HEK293 (cell line): ENCODE results near the gene PLCL1.
A peak's percentile ranks its signal among the peaks of the same experiment; 100 is the strongest.

ENCODE experiments used
- CTCF ChIA-PET: fragments of 350-600 bp; formaldehyde crosslinking; extraction: SDS; loops from one replicate; lab custom pipeline; 2021; ENCODE audit warnings: antibody characterized with exemption; lab: Yijun Ruan, JAX
- POLR2A ChIA-PET: fragments of 300-600 bp; formaldehyde crosslinking; extraction: SDS; loops from one replicate; lab custom pipeline; 2020; ENCODE audit warnings: antibody characterized with exemption, inconsistent platforms; lab: Yijun Ruan, JAX
- H3K27ac ChIP-seq: fragments of 200-500 bp; sonication (Bioruptor generic); 2 replicates; pipeline ENCODE4 v1.5.1; 2014; ENCODE audit warnings: low read depth, low read length, control low read depth, inconsistent platforms; ENCODE audit errors: extremely low read depth
- H3K36me3 ChIP-seq, 2 experiments: fragments of 200-500 bp in 1 of 2; sonication (Bioruptor generic) in 1 of 2; 1 replicate in 1 of 2; 2 replicates in 1 of 2; pipeline ENCODE4 v1.5.1; 2014 to 2017; ENCODE audit warnings: inconsistent platforms in 2 of 2, low read length in 2 of 2; ENCODE audit not compliant: control insufficient read depth in 2 of 2, insufficient read depth in 1 of 2
- H3K4me1 ChIP-seq: fragments of 200-500 bp; sonication (Bioruptor generic); 2 replicates; pipeline ENCODE4 v1.5.1; 2014; ENCODE audit warnings: mild to moderate bottlenecking, low read length, inconsistent platforms; ENCODE audit not compliant: control insufficient read depth, insufficient read depth
- H3K4me3 ChIP-seq: 2 replicates; pipeline ENCODE4 v1.5.1; 2011; ENCODE audit warnings: low read depth, mild to moderate bottlenecking, control low read depth, low read length, moderate library complexity
- H3K9me3 ChIP-seq: fragments of 200-500 bp; sonication (Bioruptor generic); 2 replicates; pipeline ENCODE4 v1.5.1; 2014; ENCODE audit warnings: low read depth, low read length, inconsistent platforms; ENCODE audit not compliant: control insufficient read depth, insufficient read depth
- BCL11B ChIP-seq: fragments of 450-650 bp; formaldehyde crosslinking; IDR thresholded peaks from 2 replicates; pipeline ENCODE4 v1.5.1; 2016; ENCODE audit warnings: low read depth, missing biosample characterization, missing genetic modification characterization
- GLI4 ChIP-seq: fragments of 450-650 bp; formaldehyde crosslinking; IDR thresholded peaks from 2 replicates; pipeline ENCODE4 v1.5.1; 2016; ENCODE audit warnings: missing biosample characterization, missing genetic modification characterization
- PRDM1 ChIP-seq: fragments of 450-650 bp; formaldehyde crosslinking; IDR thresholded peaks from 2 replicates; pipeline ENCODE4; 2016; ENCODE audit warnings: missing biosample characterization, missing genetic modification characterization
- SALL2 ChIP-seq: fragments of 450-650 bp; formaldehyde crosslinking; IDR thresholded peaks from 2 replicates; pipeline ENCODE4 v1.5.0; 2017; ENCODE audit warnings: missing biosample characterization, mild to moderate bottlenecking, missing genetic modification characterization, borderline replicate concordance
- ZBTB21 ChIP-seq: fragments of 450-650 bp; formaldehyde crosslinking; IDR thresholded peaks from 2 replicates; pipeline ENCODE4 v1.5.1; 2017; ENCODE audit warnings: missing biosample characterization, missing genetic modification characterization
- ZFHX2 ChIP-seq: fragments of 450-650 bp; formaldehyde crosslinking; conservative IDR thresholded peaks from 2 replicates; pipeline ENCODE4 v1.5.1; 2016; ENCODE audit warnings: missing biosample characterization, missing genetic modification characterization
- ZFP41 ChIP-seq: fragments of 450-650 bp; formaldehyde crosslinking; IDR thresholded peaks from 2 replicates; pipeline ENCODE4 v1.5.1; 2016; ENCODE audit warnings: missing biosample characterization, missing genetic modification characterization, borderline replicate concordance
- ZNF16 ChIP-seq: fragments of 450-650 bp; formaldehyde crosslinking; IDR thresholded peaks from 2 replicates; pipeline ENCODE4 v1.5.1; 2016; ENCODE audit warnings: low read depth, missing biosample characterization, missing genetic modification characterization
- ZNF324 ChIP-seq: fragments of 450-650 bp; formaldehyde crosslinking; IDR thresholded peaks from 2 replicates; pipeline ENCODE4 v1.5.1; 2016; ENCODE audit warnings: missing biosample characterization, missing genetic modification characterization
- ZNF416 ChIP-seq: fragments of 450-650 bp; formaldehyde crosslinking; IDR thresholded peaks from 2 replicates; pipeline ENCODE4 v1.5.1; 2016; ENCODE audit warnings: missing biosample characterization, missing genetic modification characterization
- ZNF521 ChIP-seq: fragments of 450-650 bp; formaldehyde crosslinking; IDR thresholded peaks from 2 replicates; pipeline ENCODE4 v1.5.1; 2017; ENCODE audit warnings: missing biosample characterization, mild to moderate bottlenecking, missing genetic modification characterization
- ZNF549 ChIP-seq: fragments of 450-650 bp; IDR thresholded peaks from 2 replicates; pipeline ENCODE4 v1.5.1; 2018; ENCODE audit warnings: missing biosample characterization, missing genetic modification characterization, mild to moderate bottlenecking, inconsistent platforms, moderate library complexity
- ZNF560 ChIP-seq: fragments of 450-650 bp; formaldehyde crosslinking; IDR thresholded peaks from 2 replicates; pipeline ENCODE4 v1.5.1; 2017; ENCODE audit warnings: missing biosample characterization, missing genetic modification characterization, borderline replicate concordance
- ZNF600 ChIP-seq: fragments of 450-650 bp; formaldehyde crosslinking; IDR thresholded peaks from 2 replicates; pipeline ENCODE4 v1.5.1; 2016; ENCODE audit warnings: missing biosample characterization, missing genetic modification characterization
- ZNF777 ChIP-seq: fragments of 450-650 bp; formaldehyde crosslinking; IDR thresholded peaks from 2 replicates; pipeline ENCODE4 v1.5.1; 2017; ENCODE audit warnings: missing biosample characterization, missing genetic modification characterization, borderline replicate concordance
- ZSCAN16 ChIP-seq: fragments of 450-650 bp; formaldehyde crosslinking; IDR thresholded peaks from 2 replicates; pipeline ENCODE4 v1.5.1; 2016; ENCODE audit warnings: missing biosample characterization, missing genetic modification characterization
- ZXDB ChIP-seq: fragments of 450-650 bp; formaldehyde crosslinking; IDR thresholded peaks from 2 replicates; pipeline ENCODE4 v1.5.1; 2016; ENCODE audit warnings: missing biosample characterization, missing genetic modification characterization
- TF ChIP-seq, protein P1 (sequence below): fragments of 450-650 bp; formaldehyde crosslinking; IDR thresholded peaks from 2 replicates; pipeline ENCODE4 v1.5.1; 2016; ENCODE audit warnings: missing biosample characterization, missing genetic modification characterization
- TF ChIP-seq, protein P2 (sequence below): fragments of 450-650 bp; formaldehyde crosslinking; IDR thresholded peaks from 2 replicates; pipeline ENCODE4 v1.5.1; 2016; ENCODE audit warnings: missing biosample characterization, missing genetic modification characterization
- TF ChIP-seq, protein P3 (sequence below): fragments of 450-650 bp; formaldehyde crosslinking; conservative IDR thresholded peaks from 2 replicates; pipeline ENCODE4 v1.5.1; 2016; ENCODE audit warnings: low read depth, missing biosample characterization, missing genetic modification characterization
- TF ChIP-seq, protein P4 (sequence below): fragments of 450-650 bp; formaldehyde crosslinking; IDR thresholded peaks from 2 replicates; pipeline ENCODE4 v1.5.1; 2016; ENCODE audit warnings: missing biosample characterization, missing genetic modification characterization

Gene PLCL1

GRCh38 chr2:197889041-197889440 lies 84.6 kb downstream of the PLCL1 start:
- no peaks in the 10 kb centered on the region for H3K9me3 ChIP-seq
- no peak overlapping the region for H3K4me3 ChIP-seq
- ChIA-PET POLR2A (no interaction called here), CTCF (no interaction called here)
- H3K27ac ChIP-seq, result no peak overlapping the region
- H3K4me1 ChIP-seq, result peaks cover 14% of the 10 kb centered on the region
- no peaks in the 10 kb centered on the region for H3K36me3 ChIP-seq
- TF ChIP-seq ZBTB21 (tag by site-specific recombination) (no peak), ZNF560 (no peak), ZNF549 (tag by site-specific recombination) (no peak), PRDM1 (tag by site-specific recombination) (peak; percentile 55), ZXDB (tag by site-specific recombination) (no peak)

DNA sequence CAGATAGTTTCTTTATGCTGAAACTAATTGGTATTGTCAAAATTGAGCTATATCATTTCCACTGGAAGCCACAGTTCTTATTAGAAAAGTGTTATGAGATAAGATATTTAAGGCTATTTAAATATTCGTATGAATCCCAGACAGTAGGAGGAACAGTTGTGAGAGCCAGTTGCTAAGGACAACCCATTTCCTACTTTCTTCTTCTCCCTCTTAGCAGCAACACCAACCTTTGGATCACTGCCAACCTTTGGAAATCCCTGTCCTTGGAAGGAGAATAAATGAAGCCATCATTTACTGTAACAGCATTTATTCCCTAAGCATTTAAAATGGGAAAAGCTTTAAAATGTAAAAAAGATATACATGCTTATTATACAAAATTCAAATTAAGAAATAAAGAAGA lies 85.8 kb downstream of the PLCL1 start:
- ChIA-PET CTCF (no interaction called here), POLR2A (interaction anchor here (0.7 kb wide), 1 partner anchor 11 kb away, joined by 3 read pairs; no protein-coding TSS in a partner anchor)
- Histone ChIP-seq H3K27ac (no peak overlapping the region), H3K4me3 (no peak overlapping the region), H3K9me3 (no peaks in the 10 kb centered on the region), H3K4me1 (peaks cover 14% of the 10 kb centered on the region), H3K36me3 (no peaks in the 10 kb centered on the region)
- TF ChIP-seq, protein P1, sequence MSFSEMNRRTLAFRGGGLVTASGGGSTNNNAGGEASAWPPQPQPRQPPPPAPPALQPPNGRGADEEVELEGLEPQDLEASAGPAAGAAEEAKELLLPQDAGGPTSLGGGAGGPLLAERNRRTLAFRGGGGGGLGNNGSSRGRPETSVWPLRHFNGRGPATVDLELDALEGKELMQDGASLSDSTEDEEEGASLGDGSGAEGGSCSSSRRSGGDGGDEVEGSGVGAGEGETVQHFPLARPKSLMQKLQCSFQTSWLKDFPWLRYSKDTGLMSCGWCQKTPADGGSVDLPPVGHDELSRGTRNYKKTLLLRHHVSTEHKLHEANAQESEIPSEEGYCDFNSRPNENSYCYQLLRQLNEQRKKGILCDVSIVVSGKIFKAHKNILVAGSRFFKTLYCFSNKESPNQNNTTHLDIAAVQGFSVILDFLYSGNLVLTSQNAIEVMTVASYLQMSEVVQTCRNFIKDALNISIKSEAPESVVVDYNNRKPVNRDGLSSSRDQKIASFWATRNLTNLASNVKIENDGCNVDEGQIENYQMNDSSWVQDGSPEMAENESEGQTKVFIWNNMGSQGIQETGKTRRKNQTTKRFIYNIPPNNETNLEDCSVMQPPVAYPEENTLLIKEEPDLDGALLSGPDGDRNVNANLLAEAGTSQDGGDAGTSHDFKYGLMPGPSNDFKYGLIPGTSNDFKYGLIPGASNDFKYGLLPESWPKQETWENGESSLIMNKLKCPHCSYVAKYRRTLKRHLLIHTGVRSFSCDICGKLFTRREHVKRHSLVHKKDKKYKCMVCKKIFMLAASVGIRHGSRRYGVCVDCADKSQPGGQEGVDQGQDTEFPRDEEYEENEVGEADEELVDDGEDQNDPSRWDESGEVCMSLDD (tag by site-specific recombination), result no peak
- TF ChIP-seq, protein P2, sequence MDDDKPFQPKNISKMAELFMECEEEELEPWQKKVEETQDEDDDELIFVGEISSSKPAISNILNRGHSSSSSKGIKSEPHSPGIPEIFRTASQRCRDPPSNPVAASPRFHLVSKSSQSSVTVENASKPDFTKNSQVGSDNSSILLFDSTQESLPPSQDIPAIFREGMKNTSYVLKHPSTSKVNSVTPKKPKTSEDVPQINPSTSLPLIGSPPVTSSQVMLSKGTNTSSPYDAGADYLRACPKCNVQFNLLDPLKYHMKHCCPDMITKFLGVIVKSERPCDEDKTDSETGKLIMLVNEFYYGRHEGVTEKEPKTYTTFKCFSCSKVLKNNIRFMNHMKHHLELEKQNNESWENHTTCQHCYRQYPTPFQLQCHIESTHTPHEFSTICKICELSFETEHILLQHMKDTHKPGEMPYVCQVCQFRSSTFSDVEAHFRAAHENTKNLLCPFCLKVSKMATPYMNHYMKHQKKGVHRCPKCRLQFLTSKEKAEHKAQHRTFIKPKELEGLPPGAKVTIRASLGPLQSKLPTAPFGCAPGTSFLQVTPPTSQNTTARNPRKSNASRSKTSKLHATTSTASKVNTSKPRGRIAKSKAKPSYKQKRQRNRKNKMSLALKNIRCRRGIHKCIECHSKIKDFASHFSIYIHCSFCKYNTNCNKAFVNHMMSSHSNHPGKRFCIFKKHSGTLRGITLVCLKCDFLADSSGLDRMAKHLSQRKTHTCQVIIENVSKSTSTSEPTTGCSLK (tag by site-specific recombination), result no peak
- no peak for TF ChIP-seq ZFHX2 (tag by site-specific recombination)
- TF ChIP-seq ZNF16 (tag by site-specific recombination), result no peak
- TF ChIP-seq GLI4 (tag by site-specific recombination), result no peak
- no peak for TF ChIP-seq ZNF324 (tag by site-specific recombination)
- no peak for TF ChIP-seq ZSCAN16 (tag by site-specific recombination)
- TF ChIP-seq ZNF521 (tag by site-specific recombination), result no peak
- TF ChIP-seq BCL11B (tag by site-specific recombination), result no peak
- TF ChIP-seq SALL2, result no peak
- TF ChIP-seq ZNF416 (tag by site-specific recombination), result no peak
- TF ChIP-seq ZNF777, result no peak
- TF ChIP-seq, protein P3, sequence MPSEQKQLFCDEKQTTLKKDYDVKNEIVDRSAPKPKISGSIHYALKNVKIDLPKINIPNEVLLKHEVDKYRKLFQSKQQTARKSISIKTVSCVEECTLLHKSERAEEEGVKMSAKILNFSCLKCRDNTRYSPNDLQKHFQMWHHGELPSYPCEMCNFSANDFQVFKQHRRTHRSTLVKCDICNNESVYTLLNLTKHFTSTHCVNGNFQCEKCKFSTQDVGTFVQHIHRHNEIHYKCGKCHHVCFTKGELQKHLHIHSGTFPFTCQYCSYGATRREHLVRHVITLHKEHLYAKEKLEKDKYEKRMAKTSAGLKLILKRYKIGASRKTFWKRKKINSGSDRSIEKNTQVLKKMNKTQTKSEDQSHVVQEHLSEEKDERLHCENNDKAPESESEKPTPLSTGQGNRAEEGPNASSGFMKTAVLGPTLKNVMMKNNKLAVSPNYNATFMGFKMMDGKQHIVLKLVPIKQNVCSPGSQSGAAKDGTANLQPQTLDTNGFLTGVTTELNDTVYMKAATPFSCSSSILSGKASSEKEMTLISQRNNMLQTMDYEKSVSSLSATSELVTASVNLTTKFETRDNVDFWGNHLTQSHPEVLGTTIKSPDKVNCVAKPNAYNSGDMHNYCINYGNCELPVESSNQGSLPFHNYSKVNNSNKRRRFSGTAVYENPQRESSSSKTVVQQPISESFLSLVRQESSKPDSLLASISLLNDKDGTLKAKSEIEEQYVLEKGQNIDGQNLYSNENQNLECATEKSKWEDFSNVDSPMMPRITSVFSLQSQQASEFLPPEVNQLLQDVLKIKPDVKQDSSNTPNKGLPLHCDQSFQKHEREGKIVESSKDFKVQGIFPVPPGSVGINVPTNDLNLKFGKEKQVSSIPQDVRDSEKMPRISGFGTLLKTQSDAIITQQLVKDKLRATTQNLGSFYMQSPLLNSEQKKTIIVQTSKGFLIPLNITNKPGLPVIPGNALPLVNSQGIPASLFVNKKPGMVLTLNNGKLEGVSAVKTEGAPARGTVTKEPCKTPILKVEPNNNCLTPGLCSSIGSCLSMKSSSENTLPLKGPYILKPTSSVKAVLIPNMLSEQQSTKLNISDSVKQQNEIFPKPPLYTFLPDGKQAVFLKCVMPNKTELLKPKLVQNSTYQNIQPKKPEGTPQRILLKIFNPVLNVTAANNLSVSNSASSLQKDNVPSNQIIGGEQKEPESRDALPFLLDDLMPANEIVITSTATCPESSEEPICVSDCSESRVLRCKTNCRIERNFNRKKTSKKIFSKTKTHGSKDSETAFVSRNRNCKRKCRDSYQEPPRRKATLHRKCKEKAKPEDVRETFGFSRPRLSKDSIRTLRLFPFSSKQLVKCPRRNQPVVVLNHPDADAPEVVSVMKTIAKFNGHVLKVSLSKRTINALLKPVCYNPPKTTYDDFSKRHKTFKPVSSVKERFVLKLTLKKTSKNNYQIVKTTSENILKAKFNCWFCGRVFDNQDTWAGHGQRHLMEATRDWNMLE (tag by site-specific recombination), result no peak
- TF ChIP-seq ZNF600 (tag by site-specific recombination), result no peak
- TF ChIP-seq, protein P4, sequence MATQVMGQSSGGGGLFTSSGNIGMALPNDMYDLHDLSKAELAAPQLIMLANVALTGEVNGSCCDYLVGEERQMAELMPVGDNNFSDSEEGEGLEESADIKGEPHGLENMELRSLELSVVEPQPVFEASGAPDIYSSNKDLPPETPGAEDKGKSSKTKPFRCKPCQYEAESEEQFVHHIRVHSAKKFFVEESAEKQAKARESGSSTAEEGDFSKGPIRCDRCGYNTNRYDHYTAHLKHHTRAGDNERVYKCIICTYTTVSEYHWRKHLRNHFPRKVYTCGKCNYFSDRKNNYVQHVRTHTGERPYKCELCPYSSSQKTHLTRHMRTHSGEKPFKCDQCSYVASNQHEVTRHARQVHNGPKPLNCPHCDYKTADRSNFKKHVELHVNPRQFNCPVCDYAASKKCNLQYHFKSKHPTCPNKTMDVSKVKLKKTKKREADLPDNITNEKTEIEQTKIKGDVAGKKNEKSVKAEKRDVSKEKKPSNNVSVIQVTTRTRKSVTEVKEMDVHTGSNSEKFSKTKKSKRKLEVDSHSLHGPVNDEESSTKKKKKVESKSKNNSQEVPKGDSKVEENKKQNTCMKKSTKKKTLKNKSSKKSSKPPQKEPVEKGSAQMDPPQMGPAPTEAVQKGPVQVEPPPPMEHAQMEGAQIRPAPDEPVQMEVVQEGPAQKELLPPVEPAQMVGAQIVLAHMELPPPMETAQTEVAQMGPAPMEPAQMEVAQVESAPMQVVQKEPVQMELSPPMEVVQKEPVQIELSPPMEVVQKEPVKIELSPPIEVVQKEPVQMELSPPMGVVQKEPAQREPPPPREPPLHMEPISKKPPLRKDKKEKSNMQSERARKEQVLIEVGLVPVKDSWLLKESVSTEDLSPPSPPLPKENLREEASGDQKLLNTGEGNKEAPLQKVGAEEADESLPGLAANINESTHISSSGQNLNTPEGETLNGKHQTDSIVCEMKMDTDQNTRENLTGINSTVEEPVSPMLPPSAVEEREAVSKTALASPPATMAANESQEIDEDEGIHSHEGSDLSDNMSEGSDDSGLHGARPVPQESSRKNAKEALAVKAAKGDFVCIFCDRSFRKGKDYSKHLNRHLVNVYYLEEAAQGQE (tag by site-specific recombination), result no peak
- no peak for TF ChIP-seq ZFP41 (tag by site-specific recombination)
